GM18526 (cell line): ENCODE data around the gene NRG2.

Experiments used
- POLR2A ChIP-seq: IDR thresholded peaks from 3 replicates; pipeline ENCODE4 v1.6.1; 2011; ENCODE audit not compliant: insufficient read length; ENCODE audit errors: extremely low read depth

Gene NRG2

GRCh38 chr5:139835656-139836055, 207.4 kb downstream of the NRG2 start:
- no peak for TF ChIP-seq POLR2A

- no peak for TF ChIP-seq POLR2A
Measured at GRCh38 chr5:139833525-139833924, 209.6 kb downstream of the NRG2 start.

- TF ChIP-seq POLR2A: no peak
Measured at GRCh38 chr5:139831624-139832023, 211.5 kb downstream of the NRG2 start.

- TF ChIP-seq POLR2A: no peak
Measured at GRCh38 chr5:139829471-139829870, 213.6 kb downstream of the NRG2 start.

GRCh38 chr5:139828207-139828895, 214.7 kb downstream of the NRG2 start:
- no peak for TF ChIP-seq POLR2A

GRCh38 chr5:139825690-139826089, 217.4 kb downstream of the NRG2 start:
- no peak for TF ChIP-seq POLR2A

GRCh38 chr5:139823757-139824355, 219.2 kb downstream of the NRG2 start:
- no peak for TF ChIP-seq POLR2A

GRCh38 chr5:139822553-139823425, 220.3 kb downstream of the NRG2 start:
- TF ChIP-seq POLR2A: no peak

GRCh38 chr5:139821806-139822552, 221.1 kb downstream of the NRG2 start:
- no peak for TF ChIP-seq POLR2A

- TF ChIP-seq POLR2A: no peak
Measured at GRCh38 chr5:139820606-139821005, 222.5 kb downstream of the NRG2 start.

GRCh38 chr5:139820130-139820529, 223.0 kb downstream of the NRG2 start:
- TF ChIP-seq POLR2A: no peak

GRCh38 chr5:139817970-139818369, 225.1 kb downstream of the NRG2 start:
- TF ChIP-seq POLR2A: no peak

- TF ChIP-seq POLR2A: no peak
Measured at GRCh38 chr5:139817362-139817761, 225.7 kb downstream of the NRG2 start.

GRCh38 chr5:139816566-139816965, 226.5 kb downstream of the NRG2 start:
- no peak for TF ChIP-seq POLR2A

GRCh38 chr5:139814704-139815280, 228.3 kb downstream of the NRG2 start:
- no peak for TF ChIP-seq POLR2A
